NB4 (cell line): ENCODE data around the gene NARF.

Experiments
- DNase-seq: peaks from one replicate; pipeline ENCODE4 v3.0.0; 2010; ENCODE audit warnings: low read depth
- H3K4me3 ChIP-seq: one replicate; pipeline ENCODE4 v1.5.1; 2011; ENCODE audit warnings: mild to moderate bottlenecking, low read depth, low read length, moderate library complexity
- MAX ChIP-seq: IDR thresholded peaks from 2 replicates; pipeline ENCODE4 v1.6.1; 2011; ENCODE audit warnings: low read depth, low read length
- MYC ChIP-seq: IDR thresholded peaks from 2 replicates; pipeline ENCODE4 v1.6.1; 2011; ENCODE audit warnings: low read depth, low read length
- POLR2A ChIP-seq: IDR thresholded peaks from 2 replicates; pipeline ENCODE4 v1.6.1; 2011; ENCODE audit warnings: mild to moderate bottlenecking; ENCODE audit not compliant: insufficient read length; ENCODE audit errors: extremely low read depth
- TF ChIP-seq, protein P1 (sequence below): IDR thresholded peaks from one replicate; pipeline ENCODE4 v1.5.1; 2012; ENCODE audit warnings: low read depth, low read length

NARF gene

GRCh38 chr17:82435601-82436583 lies 22.6 kb upstream of the NARF start:
- TF ChIP-seq MAX (no peak), POLR2A (no peak), MYC (no peak)
- TF ChIP-seq, protein P1, sequence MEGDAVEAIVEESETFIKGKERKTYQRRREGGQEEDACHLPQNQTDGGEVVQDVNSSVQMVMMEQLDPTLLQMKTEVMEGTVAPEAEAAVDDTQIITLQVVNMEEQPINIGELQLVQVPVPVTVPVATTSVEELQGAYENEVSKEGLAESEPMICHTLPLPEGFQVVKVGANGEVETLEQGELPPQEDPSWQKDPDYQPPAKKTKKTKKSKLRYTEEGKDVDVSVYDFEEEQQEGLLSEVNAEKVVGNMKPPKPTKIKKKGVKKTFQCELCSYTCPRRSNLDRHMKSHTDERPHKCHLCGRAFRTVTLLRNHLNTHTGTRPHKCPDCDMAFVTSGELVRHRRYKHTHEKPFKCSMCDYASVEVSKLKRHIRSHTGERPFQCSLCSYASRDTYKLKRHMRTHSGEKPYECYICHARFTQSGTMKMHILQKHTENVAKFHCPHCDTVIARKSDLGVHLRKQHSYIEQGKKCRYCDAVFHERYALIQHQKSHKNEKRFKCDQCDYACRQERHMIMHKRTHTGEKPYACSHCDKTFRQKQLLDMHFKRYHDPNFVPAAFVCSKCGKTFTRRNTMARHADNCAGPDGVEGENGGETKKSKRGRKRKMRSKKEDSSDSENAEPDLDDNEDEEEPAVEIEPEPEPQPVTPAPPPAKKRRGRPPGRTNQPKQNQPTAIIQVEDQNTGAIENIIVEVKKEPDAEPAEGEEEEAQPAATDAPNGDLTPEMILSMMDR = no peak
- no peak for DNase-seq
- H3K4me3 ChIP-seq = no peak overlapping the region

DNA sequence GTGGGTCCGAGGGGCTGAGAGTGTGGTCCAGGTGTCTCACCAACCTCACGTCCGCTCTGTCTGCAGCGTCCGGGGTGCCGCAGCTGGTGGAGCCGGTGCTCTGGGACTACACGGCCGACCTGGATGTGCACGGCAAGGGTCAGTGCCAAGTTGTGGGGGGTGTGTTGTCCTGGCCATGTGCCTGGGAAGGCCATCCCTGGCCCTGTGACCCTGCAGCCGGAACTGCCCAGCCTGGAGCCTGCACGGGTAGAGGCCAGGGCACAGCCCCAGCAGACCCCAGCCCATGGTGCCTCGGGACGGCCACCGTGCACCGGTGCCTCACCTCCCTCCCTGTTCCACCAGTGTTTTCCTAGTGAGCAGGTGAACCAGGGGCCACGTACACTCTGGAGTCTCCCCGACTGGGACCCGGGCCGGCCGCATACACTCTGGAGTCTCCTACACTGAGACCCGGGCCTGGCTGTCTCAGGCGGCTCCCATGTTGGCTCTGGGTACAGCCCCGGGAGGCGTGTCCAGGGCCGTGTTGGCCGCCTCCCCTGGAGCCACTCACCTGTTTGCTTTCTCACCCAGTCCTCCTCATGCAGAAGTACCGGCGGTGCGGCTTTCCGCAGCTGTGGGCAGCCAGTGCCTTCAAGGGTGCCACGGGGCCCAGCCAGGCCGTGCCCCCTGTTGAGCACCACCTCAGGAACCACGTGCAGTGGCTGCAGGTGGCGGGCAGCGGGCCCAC lies 21.8 kb upstream of the NARF start:
- H3K4me3 ChIP-seq = no peak overlapping the region
- TF ChIP-seq POLR2A (no peak), MYC (no peak), MAX (no peak)
- TF ChIP-seq, protein P1 = no peak
- no peak for DNase-seq

DNA sequence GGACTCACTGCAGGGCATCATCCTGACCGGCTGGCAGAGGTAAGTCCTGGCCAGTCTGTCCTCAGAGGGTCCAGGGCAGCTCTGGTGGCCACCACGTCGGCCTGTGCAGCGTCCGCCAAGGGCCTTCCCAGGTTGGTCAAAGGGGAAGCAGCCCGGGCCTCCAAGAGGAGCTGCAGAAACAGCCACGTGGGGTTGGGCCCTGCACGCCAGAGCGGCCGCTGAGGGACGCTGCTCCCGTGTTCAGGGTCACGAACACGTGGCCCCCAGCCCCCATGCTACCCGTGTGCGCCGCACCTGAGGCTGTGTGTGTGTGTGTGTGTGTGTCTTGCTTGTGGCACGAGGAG lies 21.2 kb upstream of the NARF start:
- no peak for DNase-seq
- no peak for TF ChIP-seq POLR2A
- TF ChIP-seq, protein P1 = no peak
- TF ChIP-seq MYC = no peak
- no peak for TF ChIP-seq MAX
- no peak overlapping the region for H3K4me3 ChIP-seq

DNA sequence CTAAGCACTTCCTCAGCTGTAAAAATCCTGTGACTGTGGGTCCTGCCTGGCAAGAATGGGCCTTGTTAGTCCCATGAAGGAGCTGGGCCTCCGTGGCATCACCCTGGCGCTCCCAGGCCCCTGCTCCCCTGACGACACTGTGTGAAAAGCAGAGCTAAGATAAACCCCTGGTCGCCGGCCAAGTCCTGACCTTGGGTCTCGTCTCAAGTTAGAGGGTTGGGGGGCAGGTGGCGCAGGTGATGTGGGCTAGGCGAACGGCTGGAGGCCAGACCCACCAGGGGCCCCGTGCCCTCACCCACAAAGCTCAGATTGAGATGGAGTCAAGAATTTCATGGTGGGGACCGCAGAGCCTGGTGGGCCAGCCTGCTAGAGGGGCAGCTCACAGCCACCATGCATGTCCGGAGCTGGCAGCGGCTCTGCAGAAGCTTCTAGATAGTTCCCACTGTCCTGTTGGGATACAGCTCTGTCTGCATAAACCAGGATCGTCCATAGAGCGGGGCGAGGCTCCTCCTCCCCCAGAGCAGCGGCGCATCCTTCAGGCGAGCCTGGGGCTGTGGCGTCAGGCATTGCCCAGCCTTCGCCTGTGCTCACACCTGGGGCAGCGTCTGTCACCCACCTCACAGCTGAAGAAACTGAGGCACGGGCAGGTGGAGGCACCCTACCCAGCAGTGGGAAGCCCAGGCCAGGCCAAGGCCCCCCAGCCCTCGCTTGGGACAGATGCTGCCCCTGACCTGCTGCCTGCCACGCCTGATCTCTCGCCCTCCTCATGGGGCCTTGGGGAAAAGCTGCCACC lies 19.9 kb upstream of the NARF start:
- DNase-seq = no peak
- H3K4me3 ChIP-seq = no peak overlapping the region
- TF ChIP-seq, protein P1 = no peak
- TF ChIP-seq MYC = no peak
- TF ChIP-seq MAX = no peak
- no peak for TF ChIP-seq POLR2A

DNA sequence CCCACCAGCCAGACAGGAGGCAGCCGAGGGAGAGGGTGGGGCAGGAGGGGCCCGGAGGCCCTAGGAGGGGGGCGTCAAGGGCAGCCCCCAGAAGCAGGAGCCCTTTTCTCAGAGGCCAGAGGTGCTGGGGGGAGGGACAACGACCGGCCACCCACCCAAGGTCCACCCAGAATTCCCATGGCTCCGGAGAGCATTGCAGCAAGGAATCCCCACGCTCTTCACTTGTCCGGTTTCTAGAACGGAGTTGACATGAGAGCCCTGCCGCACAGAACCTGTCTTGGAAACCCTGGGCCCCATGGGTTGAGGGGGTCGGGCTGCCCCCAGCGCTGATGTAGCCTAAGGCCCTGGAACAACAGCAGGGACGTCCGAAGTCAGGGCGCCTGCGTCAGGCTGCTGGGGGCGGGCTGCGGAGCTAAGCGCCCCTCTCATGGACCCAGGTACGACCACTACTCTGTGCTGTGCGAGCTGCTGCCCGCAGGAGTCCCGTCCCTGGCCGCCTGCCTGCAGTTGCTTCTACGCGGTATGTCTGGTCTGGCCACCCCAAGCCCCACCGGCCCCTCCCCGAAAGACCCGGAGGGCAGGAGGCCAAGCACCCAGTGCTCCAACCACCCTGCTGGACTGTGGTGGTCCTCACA lies 19.2 kb upstream of the NARF start:
- no peak for DNase-seq
- no peak overlapping the region for H3K4me3 ChIP-seq
- TF ChIP-seq, protein P1 = no peak
- no peak for TF ChIP-seq MAX
